Activated B cell treated with CpG ODN at 0.5 μM for 24 hours (primary cell): ENCODE data around the gene MED26. TPM values are rescaled to one million over a fixed set of nuclear protein-coding genes. Genes with fewer than 3 reads are reported as not detected.

Experiments used
- ATAC-seq: fragments of 200-7000 bp; cut with Tn5 transposase; one replicate; pipeline ENCODE4 v1.10.0; 2021; ENCODE audit warnings: low read depth, mild to moderate bottlenecking, moderate library complexity
- CTCF ChIA-PET: fragments of 350-600 bp; sonication (Branson Sonifier 250); formaldehyde crosslinking; loops from one replicate; lab custom pipeline; 2021; ENCODE audit warnings: antibody characterized with exemption; lab: Charles Lee
- POLR2A ChIA-PET: fragments of 350-600 bp; sonication (Branson Sonifier 250); formaldehyde crosslinking; loops from one replicate; lab custom pipeline; 2021; ENCODE audit warnings: antibody characterized with exemption; lab: Charles Lee
- DNase-seq: peaks from one replicate; pipeline ENCODE4 v3.0.0; 2022
- H3K27ac Mint-ChIP-seq: one replicate; pipeline ENCODE4 v1.8.0; 2020; ENCODE audit warnings: mixed read lengths
- H3K27me3 Mint-ChIP-seq: one replicate; pipeline ENCODE4 v1.8.0; 2021; ENCODE audit warnings: mixed read lengths
- H3K36me3 Mint-ChIP-seq: one replicate; pipeline ENCODE4 v1.8.0; 2021; ENCODE audit warnings: low read depth, mixed read lengths
- H3K4me1 Mint-ChIP-seq: one replicate; pipeline ENCODE4 v1.8.0; 2021; ENCODE audit warnings: mixed read lengths
- H3K4me3 Mint-ChIP-seq: one replicate; pipeline ENCODE4 v1.8.0; 2020; ENCODE audit warnings: mild to moderate bottlenecking, mixed read lengths
- H3K9me3 Mint-ChIP-seq: one replicate; pipeline ENCODE4 v1.8.0; 2020; ENCODE audit warnings: mixed read lengths
- CTCF ChIP-seq: fragments of 200-600 bp; IDR thresholded peaks from one replicate; pipeline ENCODE4 v1.8.0; 2022; ENCODE audit warnings: antibody characterized with exemption, mild to moderate bottlenecking
- intact Hi-C: fragments of 100-400 bp; cut with micrococcal nuclease; formaldehyde crosslinking; loops from one replicate; pipeline ENCODE4 v1.15.1; 2024
- total RNA-seq: library from RNA; stranded (reverse); gene quantifications from 2 replicates; pipeline ENCODE4 v1.2.3, GENCODE V29; 2022

Gene MED26
- total RNA-seq, 1 donor from 2014 or later: 32.0 TPM

- H3K27ac Mint-ChIP-seq: no peak overlapping the region
- CTCF ChIA-PET: no interaction called here
- intact Hi-C loops: no loop called here
Measured at GRCh38 chr19:16650821-16651220, 22.8 kb upstream of the MED26 start.

GRCh38 chr19:16649734-16650133 lies 21.7 kb upstream of the MED26 start:
- ChIA-PET CTCF (no interaction called here), POLR2A (interaction anchor here (1.1 to 1.5 kb wide), 2 partner anchors 62 to 64 kb away, joined by 3 to 5 read pairs; no protein-coding TSS in a partner anchor)
- H3K36me3 Mint-ChIP-seq: peaks cover 93% of the 10 kb centered on the region
- peaks cover 8% of the 10 kb centered on the region for H3K4me1 Mint-ChIP-seq
- TF ChIP-seq CTCF: no peak
- H3K27me3 Mint-ChIP-seq: no peaks in the 10 kb centered on the region
- H3K4me3 Mint-ChIP-seq: no peak overlapping the region
- no peaks in the 10 kb centered on the region for H3K9me3 Mint-ChIP-seq
- ATAC-seq: no peak
- intact Hi-C loops: no loop called here
- no peak for DNase-seq
- H3K27ac Mint-ChIP-seq: no peak overlapping the region

More at GRCh38 chr19:16650821-16651220, 22.8 kb upstream of the MED26 start:
- DNase-seq: no peak
- H3K9me3 Mint-ChIP-seq: no peaks in the 10 kb centered on the region
- H3K4me1 Mint-ChIP-seq: peaks cover 6% of the 10 kb centered on the region
- TF ChIP-seq CTCF: no peak
- H3K27me3 Mint-ChIP-seq: no peaks in the 10 kb centered on the region
- no peak overlapping the region for H3K4me3 Mint-ChIP-seq
- no peak for ATAC-seq
- POLR2A ChIA-PET: interaction anchor here (0.6 kb wide), 1 partner anchor 62 kb away, joined by 3 read pairs; no protein-coding TSS in a partner anchor
- H3K36me3 Mint-ChIP-seq: peaks cover 91% of the 10 kb centered on the region

GRCh38 chr19:16645140-16645539 lies 17.1 kb upstream of the MED26 start:
- CTCF ChIA-PET: no interaction called here
- DNase-seq: no peak
- intact Hi-C loops: no loop called here
- Mint-ChIP-seq H3K27me3 (no peaks in the 10 kb centered on the region), H3K4me1 (peaks cover 6% of the 10 kb centered on the region), H3K9me3 (no peaks in the 10 kb centered on the region), H3K27ac (no peak overlapping the region), H3K4me3 (no peak overlapping the region), H3K36me3 (peaks cover 91% of the 10 kb centered on the region)
- no peak for ATAC-seq
- POLR2A ChIA-PET: interaction anchor here (0.7 to 1.0 kb wide), 2 partner anchors 15 to 59 kb away, joined by 4 read pairs; partner anchors contain the start of gene SMIM7
- no peak for TF ChIP-seq CTCF

GRCh38 chr19:16641695-16642094 lies 13.7 kb upstream of the MED26 start:
- intact Hi-C loops: no loop called here
- ATAC-seq (no peak), DNase-seq (no peak)
- H3K4me1 Mint-ChIP-seq: peaks cover 19% of the 10 kb centered on the region
- no peaks in the 10 kb centered on the region for H3K9me3 Mint-ChIP-seq
- H3K27me3 Mint-ChIP-seq: no peaks in the 10 kb centered on the region
- no peak overlapping the region for H3K27ac Mint-ChIP-seq
- CTCF ChIA-PET: no interaction called here
- peaks cover 82% of the 10 kb centered on the region for H3K36me3 Mint-ChIP-seq
- no peak for TF ChIP-seq CTCF
- no peak overlapping the region for H3K4me3 Mint-ChIP-seq
- POLR2A ChIA-PET: no interaction called here

GRCh38 chr19:16640951-16641350 lies 12.9 kb upstream of the MED26 start:
- DNase-seq (no peak), ATAC-seq (no peak)
- Mint-ChIP-seq H3K9me3 (no peaks in the 10 kb centered on the region), H3K36me3 (peaks cover 76% of the 10 kb centered on the region), H3K27ac (no peak overlapping the region), H3K27me3 (no peaks in the 10 kb centered on the region), H3K4me3 (no peak overlapping the region), H3K4me1 (peaks cover 19% of the 10 kb centered on the region)
- no peak for TF ChIP-seq CTCF
- ChIA-PET CTCF (no interaction called here), POLR2A (interaction anchor here (0.6 kb wide), 2 partner anchors 21 to 168 kb away, joined by 4 to 5 read pairs; no protein-coding TSS in a partner anchor)
- intact Hi-C loops: no loop called here
